SHP77 (cell line): Measurements from ENCODE around the gene DMRT3.

Experiments
- DNase-seq, 2 experiments: peaks; one replicate each; lab custom pipeline; 2025; lab: John Stamatoyannopoulos, UW

DMRT3 gene, protein sequence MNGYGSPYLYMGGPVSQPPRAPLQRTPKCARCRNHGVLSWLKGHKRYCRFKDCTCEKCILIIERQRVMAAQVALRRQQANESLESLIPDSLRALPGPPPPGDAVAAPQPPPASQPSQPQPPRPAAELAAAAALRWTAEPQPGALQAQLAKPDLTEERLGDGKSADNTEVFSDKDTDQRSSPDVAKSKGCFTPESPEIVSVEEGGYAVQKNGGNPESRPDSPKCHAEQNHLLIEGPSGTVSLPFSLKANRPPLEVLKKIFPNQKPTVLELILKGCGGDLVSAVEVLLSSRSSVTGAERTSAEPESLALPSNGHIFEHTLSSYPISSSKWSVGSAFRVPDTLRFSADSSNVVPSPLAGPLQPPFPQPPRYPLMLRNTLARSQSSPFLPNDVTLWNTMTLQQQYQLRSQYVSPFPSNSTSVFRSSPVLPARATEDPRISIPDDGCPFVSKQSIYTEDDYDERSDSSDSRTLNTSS

GRCh38 chr9:976258-976942, at the start of gene DMRT3:
DMRT3 (plus strand) TSS chr9:976655; CDS start chr9:977002, 347 bp downstream.
- no peak for DNase-seq

- no peak for DNase-seq
Measured at GRCh38 chr9:926976-927375, 49.5 kb upstream of the DMRT3 start.

DNA sequence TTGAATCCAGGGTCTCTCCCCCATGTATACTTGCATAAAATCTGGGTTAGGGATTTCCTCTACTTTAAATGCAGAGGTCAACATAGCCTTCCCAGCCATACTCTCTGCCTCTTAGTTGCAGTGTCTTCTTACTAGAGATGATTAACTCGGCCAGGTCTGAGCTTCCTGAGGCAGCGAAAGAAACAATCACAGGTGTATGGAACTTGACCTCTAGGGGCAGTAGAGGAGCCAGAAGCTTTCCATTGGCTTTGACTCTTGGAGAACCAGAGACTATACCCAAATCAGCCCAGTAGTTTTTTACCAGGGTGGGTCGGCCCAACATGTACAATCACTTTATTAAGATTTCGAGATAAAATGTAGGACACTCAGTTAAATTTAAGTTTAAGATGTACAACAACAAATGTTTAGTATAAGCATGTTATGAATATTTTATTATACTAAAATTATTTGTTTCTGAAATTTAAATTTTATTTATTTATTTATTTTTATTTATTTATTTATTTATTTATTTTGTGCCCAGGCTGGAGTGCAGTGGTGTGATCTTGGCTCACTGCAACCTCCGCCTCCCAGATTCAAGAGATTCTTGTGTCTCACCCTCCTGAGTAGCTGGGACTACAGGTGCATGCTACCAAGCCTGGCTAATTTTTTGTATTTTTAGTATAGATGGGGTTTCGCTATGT, 48.0 kb upstream of the DMRT3 start:
- DNase-seq, result no peak

DNA sequence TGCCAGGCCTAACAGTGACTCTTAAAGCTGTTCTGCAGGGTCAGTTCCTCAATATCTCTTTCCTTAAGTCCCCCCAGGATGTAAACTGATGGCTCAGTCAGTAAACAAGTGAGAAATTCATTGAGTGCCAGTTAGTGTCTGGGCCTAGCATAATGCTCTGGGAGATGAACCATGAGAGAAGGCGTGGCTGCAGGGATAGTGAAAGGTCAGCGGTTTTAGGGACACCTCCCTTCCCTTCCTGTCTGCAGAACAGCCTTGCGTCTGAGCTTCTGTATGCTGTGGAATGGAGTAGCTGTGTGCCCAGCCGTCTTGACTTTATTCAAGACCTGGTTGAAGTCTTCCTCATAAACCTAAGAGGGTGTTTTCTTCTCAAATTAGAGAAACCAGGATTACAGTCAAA, 46.7 kb upstream of the DMRT3 start:
- DNase-seq, result no peak

GRCh38 chr9:933356-933755, 43.1 kb upstream of the DMRT3 start:
- DNase-seq, result no peak

GRCh38 chr9:935348-935965, 41.0 kb upstream of the DMRT3 start:
- DNase-seq, result no peak

- no peak for DNase-seq
Measured at GRCh38 chr9:942805-943580, 33.5 kb upstream of the DMRT3 start.

DNA sequence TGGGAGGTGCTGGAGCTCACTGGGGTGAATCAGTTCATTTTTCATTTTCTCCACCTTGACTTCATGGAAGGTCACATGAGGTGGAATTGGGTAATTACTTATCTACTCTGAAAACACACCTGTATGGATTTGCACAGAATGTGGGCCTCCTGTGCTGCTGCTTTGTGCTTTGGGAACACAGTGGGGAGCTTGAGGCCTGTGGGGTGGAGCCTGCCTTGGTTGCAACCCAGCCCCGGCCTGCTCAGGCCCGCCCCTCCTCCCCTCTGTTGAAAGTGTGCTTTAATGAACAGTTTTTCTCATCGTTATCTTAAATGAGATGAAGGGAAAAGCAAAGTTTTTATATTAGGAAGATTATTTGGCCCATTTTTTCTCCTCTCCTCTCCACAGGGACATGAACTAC, 28.5 kb upstream of the DMRT3 start:
- no peak for DNase-seq

DNA sequence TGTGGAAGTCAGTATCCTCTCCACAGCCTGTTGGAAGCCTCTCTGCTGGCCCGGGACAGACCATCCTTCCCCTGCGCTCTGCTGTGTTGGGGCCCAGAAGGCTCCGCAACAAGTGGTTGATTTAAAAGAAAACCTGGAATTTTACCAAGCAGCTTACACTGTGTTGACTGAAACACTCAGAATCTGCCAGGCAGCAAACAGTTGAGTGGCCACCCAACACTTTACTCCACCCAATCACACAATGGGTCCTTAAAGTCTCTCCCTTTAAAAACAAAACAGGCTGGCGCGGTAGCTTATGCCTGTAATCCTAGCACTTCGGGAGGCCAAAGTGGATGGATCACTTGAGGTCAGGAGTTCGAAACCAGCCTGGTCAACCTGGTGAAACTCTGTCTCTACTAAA, 28.0 kb upstream of the DMRT3 start:
- no peak for DNase-seq

- no peak for DNase-seq
Measured at GRCh38 chr9:950139-950538, 26.3 kb upstream of the DMRT3 start.

- no peak for DNase-seq
Measured at GRCh38 chr9:952546-952945, 23.9 kb upstream of the DMRT3 start.

DNA sequence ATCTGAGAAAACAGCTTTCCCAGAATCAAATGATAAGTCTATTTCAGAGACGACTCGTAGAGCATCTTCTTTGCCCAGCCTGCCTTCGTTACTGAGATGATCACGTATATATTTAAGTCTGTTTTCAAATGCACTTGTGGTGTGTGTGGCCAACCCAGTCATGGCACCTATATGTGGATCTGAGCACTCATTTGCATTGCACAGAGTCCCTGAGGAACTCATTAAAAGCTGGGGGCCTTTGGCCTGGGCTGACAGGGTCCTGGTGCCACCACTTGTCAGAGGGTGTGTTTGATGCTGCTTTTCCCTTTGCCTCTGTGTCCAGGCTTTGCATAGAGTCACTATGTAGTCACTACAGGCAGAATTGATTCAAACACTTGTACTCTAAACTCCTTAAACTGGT, 17.4 kb upstream of the DMRT3 start:
- no peak for DNase-seq

GRCh38 chr9:959914-960313, 16.5 kb upstream of the DMRT3 start:
- DNase-seq, result no peak

DNA sequence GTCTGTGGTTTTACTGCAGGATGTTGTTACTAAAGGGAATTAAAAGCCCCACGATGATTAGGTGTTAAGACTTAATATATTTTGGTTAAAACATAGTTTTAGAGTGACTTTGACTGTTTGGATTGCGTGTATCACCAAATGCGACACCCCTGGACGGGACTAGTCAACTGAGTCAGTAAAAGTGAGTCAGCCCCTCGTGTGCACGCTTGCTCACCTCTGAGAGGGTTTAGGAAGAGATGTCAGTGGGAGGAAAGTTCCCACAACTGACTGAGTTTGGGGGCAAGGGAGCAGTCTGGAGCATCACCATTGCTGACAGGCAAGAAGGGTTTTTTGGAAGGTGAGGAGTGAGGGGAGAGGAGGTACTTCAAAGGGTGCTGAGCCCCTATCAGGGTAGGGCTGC, 14.4 kb upstream of the DMRT3 start:
- DNase-seq, result no peak

DNA sequence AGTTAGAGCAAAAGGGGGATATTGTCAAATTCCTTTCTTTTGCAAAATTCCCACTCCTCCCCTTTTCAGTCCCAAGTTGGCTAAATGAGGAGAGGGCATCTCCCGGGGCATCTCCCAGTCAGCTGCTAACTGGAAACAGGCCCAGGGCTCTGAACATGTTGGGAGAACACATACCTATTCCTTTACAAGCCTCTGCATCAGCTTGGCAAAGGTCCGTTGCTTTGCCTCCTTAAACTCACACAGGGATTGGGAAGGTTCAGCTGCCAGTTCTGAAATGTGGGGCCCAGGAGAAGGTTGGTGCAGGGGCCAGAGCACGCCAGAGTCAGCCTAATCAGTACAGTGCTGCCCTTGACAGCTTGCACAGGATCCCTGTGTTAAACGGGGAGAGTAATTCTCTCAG, 11.0 kb upstream of the DMRT3 start:
- DNase-seq, result no peak

DNA sequence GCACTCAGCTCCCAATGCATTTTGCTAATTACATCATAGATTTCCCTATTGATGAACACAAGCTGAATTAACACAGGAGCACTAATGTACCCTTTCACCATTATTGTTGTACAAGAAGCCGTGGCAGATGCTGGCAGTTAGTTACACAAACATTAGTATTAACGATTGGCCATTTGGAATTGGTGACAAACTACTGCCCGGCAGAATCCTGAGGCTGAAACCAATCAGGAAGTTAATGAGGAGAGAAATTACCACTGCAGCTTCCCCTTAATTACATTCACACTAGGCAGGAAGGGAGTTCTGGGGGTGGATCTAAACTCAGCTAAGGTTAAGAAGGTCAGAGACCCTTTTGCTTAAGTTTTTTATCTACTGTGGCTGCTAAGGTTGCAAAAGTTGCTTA, 9.6 kb upstream of the DMRT3 start:
- DNase-seq, result no peak

DNA sequence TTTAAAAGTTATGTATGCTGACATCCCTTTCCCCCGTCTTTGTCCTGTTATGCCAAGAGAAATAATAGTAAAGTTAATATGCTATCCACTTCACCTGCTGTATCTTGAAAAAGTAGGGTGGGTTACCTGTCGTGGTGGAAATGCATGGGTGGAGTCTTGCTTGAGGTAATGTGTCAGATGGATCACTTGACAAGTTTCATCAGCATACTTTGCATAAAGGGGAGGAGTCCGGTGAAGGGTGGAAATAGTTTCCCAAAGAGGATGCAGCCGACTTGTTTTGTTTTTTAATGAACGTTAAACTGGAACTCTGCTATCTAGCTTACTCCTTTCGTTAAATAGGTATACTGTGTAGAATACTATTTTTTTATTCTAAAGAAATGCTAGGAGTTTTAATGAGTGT, 9.0 kb upstream of the DMRT3 start:
- no peak for DNase-seq

DNA sequence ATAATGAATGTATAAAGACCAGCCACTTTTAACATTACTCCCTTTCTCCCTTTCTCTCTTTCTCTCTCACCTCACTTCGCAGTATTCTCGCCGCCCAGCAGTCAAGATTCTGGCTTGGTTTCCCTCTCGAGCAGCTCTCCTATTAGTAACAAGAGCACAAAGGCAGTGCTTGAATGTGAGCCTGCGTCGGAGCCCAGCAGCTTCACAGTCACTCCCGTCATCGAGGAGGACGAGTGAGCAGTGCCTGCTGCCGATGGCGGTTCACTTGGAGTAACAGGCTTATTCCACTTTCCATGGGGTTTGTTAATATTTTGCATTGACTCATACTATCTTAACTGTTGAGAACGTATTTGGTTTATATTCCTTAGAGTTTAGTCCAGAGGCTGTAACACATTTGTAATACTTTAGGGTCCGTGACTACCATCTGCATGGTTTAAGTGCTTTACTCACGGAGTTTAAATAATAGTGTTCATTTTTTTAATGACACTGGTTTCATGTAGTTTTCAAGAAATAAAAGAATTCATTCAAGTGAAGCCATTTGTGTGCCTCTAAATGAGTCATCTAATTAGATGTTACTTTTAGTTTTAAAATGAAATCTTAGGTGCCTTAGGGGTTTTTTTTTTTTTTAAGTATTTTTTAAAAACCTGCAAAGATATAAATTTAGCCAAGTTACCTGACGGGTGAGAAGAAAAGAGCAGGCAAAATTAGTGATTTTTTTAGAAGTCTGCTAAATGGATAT, 8.4 kb upstream of the DMRT3 start:
- DNase-seq, result no peak

DNA sequence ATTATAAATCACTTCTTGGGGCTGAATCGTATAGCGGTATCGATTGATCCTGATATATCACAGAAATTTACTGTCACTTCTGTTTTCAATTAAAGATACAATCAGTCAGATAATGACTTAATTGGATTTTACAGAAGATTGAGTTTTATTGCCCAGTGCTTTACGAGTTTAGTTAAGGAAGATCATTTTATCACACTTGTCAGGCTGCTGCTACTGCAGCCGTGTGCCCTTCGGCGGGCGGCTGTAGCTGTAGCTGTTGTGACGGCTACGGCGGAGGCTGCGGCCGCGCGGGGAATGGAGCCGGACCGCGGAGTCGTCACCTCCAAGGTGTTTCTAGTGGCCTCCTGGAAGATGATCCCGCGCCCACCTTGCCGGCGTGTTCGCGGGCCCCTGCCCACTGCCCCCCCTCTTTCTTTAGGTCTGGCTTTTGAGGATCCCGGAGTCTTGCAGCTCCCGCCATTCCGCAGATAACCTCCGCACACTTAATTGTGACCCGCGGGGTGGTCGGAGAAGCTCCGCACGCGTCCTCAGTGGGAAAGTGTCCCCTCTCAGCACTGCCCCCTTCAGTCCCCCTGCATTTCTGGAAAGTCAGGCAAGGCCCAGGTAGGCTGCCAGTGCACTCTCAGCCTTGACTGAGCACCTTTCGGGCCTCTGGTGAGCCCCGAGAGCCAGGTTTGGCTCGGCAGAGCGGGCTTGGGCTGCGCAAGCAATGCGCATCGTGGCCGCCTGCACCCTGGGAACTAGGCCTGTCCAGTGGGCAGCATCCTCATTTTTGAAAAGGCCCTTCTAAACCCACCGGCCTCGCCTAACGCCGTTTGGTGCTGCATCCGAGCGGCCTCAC, 6.9 kb upstream of the DMRT3 start:
- DNase-seq, result no peak
